Chondrocyte (in vitro differentiated cells): ENCODE results near the gene SYNRG. TPM values are rescaled to one million over a fixed set of nuclear protein-coding genes. Genes with fewer than 3 reads are reported as not detected.
A peak's percentile ranks its signal among the peaks of the same experiment; 100 is the strongest.
"Not testable (repeated sequence)": the region's sequence is repeated elsewhere in the genome, so short reads cannot be mapped to it uniquely, and the experiment has no call there.

Source experiments
- DNase-seq: peaks from one replicate; pipeline ENCODE4 v3.0.0; 2021; ENCODE audit warnings: mixed read lengths, low spot score
- H3K27ac Mint-ChIP-seq: one replicate; pipeline ENCODE4 v1.8.0; 2021; ENCODE audit warnings: mild to moderate bottlenecking, moderate library complexity, mixed read lengths; ENCODE audit not compliant: unreplicated experiment
- H3K27me3 Mint-ChIP-seq: 2 replicates; pipeline ENCODE4 v1.8.0; 2021; ENCODE audit warnings: low read depth, mixed read lengths
- H3K36me3 Mint-ChIP-seq: 2 replicates; pipeline ENCODE4 v1.8.0; 2021; ENCODE audit warnings: low read depth, mixed read lengths
- H3K4me1 Mint-ChIP-seq: 2 replicates; pipeline ENCODE4 v1.8.0; 2021; ENCODE audit warnings: low read depth, mild to moderate bottlenecking, mixed read lengths
- H3K4me3 Mint-ChIP-seq: one replicate; pipeline ENCODE4 v1.8.0; 2021; ENCODE audit warnings: mild to moderate bottlenecking, moderate library complexity, mixed read lengths; ENCODE audit not compliant: unreplicated experiment
- H3K9me3 Mint-ChIP-seq: 2 replicates; pipeline ENCODE4 v1.8.0; 2021; ENCODE audit warnings: low read depth, mixed read lengths
- CTCF ChIP-seq: fragments of 200-600 bp; sonication (generic); IDR thresholded peaks from 2 replicates; pipeline ENCODE4 v1.5.0; 2021; ENCODE audit warnings: antibody characterized with exemption, mild to moderate bottlenecking, moderate library complexity
- total RNA-seq: library from RNA; stranded (reverse); gene quantifications from 3 replicates; pipeline ENCODE4 v1.2.1, GENCODE V29; 2021

SYNRG gene
- total RNA-seq, 1 donor from 2014 or later = 35.1 TPM

GRCh38 chr17:37640015-37640414, 30.8 kb upstream of the SYNRG start:
- H3K4me1 Mint-ChIP-seq = peaks cover 53% of the 10 kb centered on the region
- H3K36me3 Mint-ChIP-seq = peaks cover 31% of the 10 kb centered on the region
- DNase-seq = no peak
- H3K9me3 Mint-ChIP-seq = no peaks in the 10 kb centered on the region
- H3K27ac Mint-ChIP-seq = peak overlapping the region; percentile 22
- H3K27me3 Mint-ChIP-seq = no peaks in the 10 kb centered on the region
- no peak overlapping the region for H3K4me3 Mint-ChIP-seq
- TF ChIP-seq CTCF = no peak

- H3K4me1 Mint-ChIP-seq = peaks cover 44% of the 10 kb centered on the region
- H3K4me3 Mint-ChIP-seq = no peak overlapping the region
- DNase-seq = no peak
- H3K27ac Mint-ChIP-seq = no peak overlapping the region
- no peaks in the 10 kb centered on the region for H3K9me3 Mint-ChIP-seq
- no peaks in the 10 kb centered on the region for H3K27me3 Mint-ChIP-seq
- peaks cover 33% of the 10 kb centered on the region for H3K36me3 Mint-ChIP-seq
- TF ChIP-seq CTCF = no peak
Measured at GRCh38 chr17:37637956-37638355, 28.7 kb upstream of the SYNRG start.

GRCh38 chr17:37616430-37616829, 7.2 kb upstream of the SYNRG start:
- H3K9me3 Mint-ChIP-seq, H3K4me1 Mint-ChIP-seq, H3K27me3 Mint-ChIP-seq, DNase-seq, H3K27ac Mint-ChIP-seq, H3K4me3 Mint-ChIP-seq: not testable (repeated sequence)
- peaks cover 14% of the 10 kb centered on the region for H3K36me3 Mint-ChIP-seq

- Mint-ChIP-seq H3K4me1 (peaks cover 17% of the 10 kb centered on the region), H3K9me3 (no peaks in the 10 kb centered on the region), H3K4me3 (no peak overlapping the region), H3K36me3 (peaks cover 8% of the 10 kb centered on the region), H3K27me3 (no peaks in the 10 kb centered on the region), H3K27ac (no peak overlapping the region)
- no peak for DNase-seq
- no peak for TF ChIP-seq CTCF
Measured at GRCh38 chr17:37614823-37615222, 5.6 kb upstream of the SYNRG start.

- Mint-ChIP-seq H3K4me1 (peaks cover 21% of the 10 kb centered on the region), H3K27ac (no peak overlapping the region), H3K27me3 (no peaks in the 10 kb centered on the region), H3K4me3 (no peak overlapping the region), H3K36me3 (peaks cover 8% of the 10 kb centered on the region), H3K9me3 (no peaks in the 10 kb centered on the region)
- TF ChIP-seq CTCF = no peak
- DNase-seq = no peak
Measured at GRCh38 chr17:37614391-37614790, 5.2 kb upstream of the SYNRG start.

- DNase-seq = no peak
- no peak overlapping the region for H3K4me3 Mint-ChIP-seq
- H3K4me1 Mint-ChIP-seq = peaks cover 46% of the 10 kb centered on the region
- peaks cover 3% of the 10 kb centered on the region for H3K36me3 Mint-ChIP-seq
- H3K9me3 Mint-ChIP-seq = no peaks in the 10 kb centered on the region
- no peaks in the 10 kb centered on the region for H3K27me3 Mint-ChIP-seq
- peak overlapping the region; percentile 95 for H3K27ac Mint-ChIP-seq
- TF ChIP-seq CTCF = no peak
Measured at GRCh38 chr17:37610971-37611370, 1.8 kb upstream of the SYNRG start.

- peaks cover 55% of the 10 kb centered on the region for H3K4me1 Mint-ChIP-seq
- DNase-seq, H3K9me3 Mint-ChIP-seq, H3K36me3 Mint-ChIP-seq, H3K27me3 Mint-ChIP-seq: not testable (repeated sequence)
- peak overlapping the region; percentile 83 for H3K4me3 Mint-ChIP-seq
- peak overlapping the region; percentile 95 for H3K27ac Mint-ChIP-seq
Measured at GRCh38 chr17:37610041-37610420, 813 bp upstream of the SYNRG start.
